OCI-LY7 (cell line): Measurements from ENCODE around the gene BMX. TPM values are rescaled to one million over a fixed set of nuclear protein-coding genes. Genes with fewer than 3 reads are reported as not detected.

Experiments used
- BruUV-seq: library from RNA; stranded (reverse); fragments of 400-500 nt; replicated peaks from 2 replicates; lab custom pipeline; 2021; lab: Mats Ljungman, UMichigan
- CTCF ChIA-PET: fragments of 300-600 bp; sonication (Branson Sonifier 250); formaldehyde crosslinking; loops from one replicate; lab custom pipeline; 2022; ENCODE audit warnings: antibody characterized with exemption; ENCODE audit not compliant: unreplicated experiment; lab: Charles Lee
- POLR2A ChIA-PET: fragments of 300-600 bp; sonication (Branson Sonifier 250); formaldehyde crosslinking; loops from one replicate; lab custom pipeline; 2022; ENCODE audit warnings: antibody characterized with exemption; lab: Charles Lee
- DNase-seq: peaks from one replicate; pipeline ENCODE4 v3.0.0-alpha.2; 2015; ENCODE audit warnings: low spot score
- H2AFZ ChIP-seq: fragments of 200-600 bp; sonication (generic), shearing (Covaris generic); 2 replicates; pipeline ENCODE4 v1.6.1; 2014; ENCODE audit warnings: mild to moderate bottlenecking, antibody characterized with exemption, low read length, moderate library complexity
- H3K27ac ChIP-seq: fragments of 200-600 bp; sonication (generic); 2 replicates; pipeline ENCODE4 v1.5.1; 2014; ENCODE audit warnings: mixed run types, low read depth, mild to moderate bottlenecking, moderate library complexity, low read length, inconsistent platforms; ENCODE audit not compliant: poor library complexity, severe bottlenecking
- H3K36me3 ChIP-seq: fragments of 200-600 bp; sonication (generic); 2 replicates; pipeline ENCODE4 v1.6.1; 2014; ENCODE audit warnings: mild to moderate bottlenecking, antibody characterized with exemption, low read length, moderate library complexity, mixed read lengths; ENCODE audit not compliant: insufficient read depth
- H3K4me1 ChIP-seq: fragments of 200-600 bp; sonication (generic); 2 replicates; pipeline ENCODE4 v1.5.1; 2014; ENCODE audit warnings: mild to moderate bottlenecking, low read length; ENCODE audit not compliant: insufficient read depth, poor library complexity, severe bottlenecking
- H3K4me2 ChIP-seq: fragments of 200-600 bp; sonication (generic); 2 replicates; pipeline ENCODE4 v1.6.1; 2014; ENCODE audit warnings: mild to moderate bottlenecking, low read length
- H3K4me3 ChIP-seq: fragments of 200-600 bp; sonication (generic); 2 replicates; pipeline ENCODE4 v1.5.1; 2014; ENCODE audit warnings: mild to moderate bottlenecking, low read depth, low read length; ENCODE audit not compliant: poor library complexity, severe bottlenecking
- H3K79me2 ChIP-seq: fragments of 200-600 bp; sonication (generic); 2 replicates; pipeline ENCODE4 v1.6.1; 2016; ENCODE audit warnings: low read depth, mild to moderate bottlenecking, low read length, moderate library complexity, mixed read lengths; ENCODE audit not compliant: insufficient read depth
- H3K9me2 ChIP-seq: fragments of 200-600 bp; sonication (generic); 2 replicates; pipeline ENCODE4 v1.6.1; 2016; ENCODE audit warnings: mild to moderate bottlenecking, low read length, mixed read lengths; ENCODE audit not compliant: insufficient read depth
- H3K9me3 ChIP-seq: fragments of 200-600 bp; sonication (generic); 2 replicates; pipeline ENCODE4 v1.6.1; 2014; ENCODE audit warnings: mild to moderate bottlenecking, mixed run types, low read length, mixed read lengths
- H4K20me1 ChIP-seq: fragments of 200-600 bp; sonication (generic); 2 replicates; pipeline ENCODE4 v1.6.1; 2014; ENCODE audit warnings: mild to moderate bottlenecking, antibody characterized with exemption, low read length, moderate library complexity, mixed read lengths; ENCODE audit not compliant: insufficient read depth
- EZH2phosphoT487 ChIP-seq: fragments of 200-600 bp; sonication (generic); IDR thresholded peaks from 2 replicates; pipeline ENCODE4 v1.6.1; 2018; ENCODE audit warnings: low read depth, borderline replicate concordance, mild to moderate bottlenecking, mixed run types, antibody characterized with exemption, low read length, moderate library complexity, mixed read lengths
- intact Hi-C: fragments of 100-400 bp; cut with micrococcal nuclease; formaldehyde crosslinking; loops from one replicate; pipeline ENCODE4 v1.10.0; 2022; ENCODE audit not compliant: unreplicated experiment
- total RNA-seq, 2 experiments: library from RNA; depleted of rRNA in 1 of 2; stranded (reverse); fragments of >200 nt in 1 of 2; shearing (Covaris generic) in 1 of 2; gene quantifications; 2 replicates each; pipeline ENCODE4 v1.2.3, GENCODE V29; 2014 to 2022
- TF ChIP-seq, protein P1 (sequence below): fragments of 200-600 bp; sonication (generic); conservative IDR thresholded peaks from 2 replicates; pipeline ENCODE4 v1.5.1; 2014; ENCODE audit warnings: mild to moderate bottlenecking, antibody characterized with exemption, low read length, moderate library complexity, mixed read lengths

Gene BMX
- total RNA-seq, 2 experiments from 2014 or later: not detected

DNA sequence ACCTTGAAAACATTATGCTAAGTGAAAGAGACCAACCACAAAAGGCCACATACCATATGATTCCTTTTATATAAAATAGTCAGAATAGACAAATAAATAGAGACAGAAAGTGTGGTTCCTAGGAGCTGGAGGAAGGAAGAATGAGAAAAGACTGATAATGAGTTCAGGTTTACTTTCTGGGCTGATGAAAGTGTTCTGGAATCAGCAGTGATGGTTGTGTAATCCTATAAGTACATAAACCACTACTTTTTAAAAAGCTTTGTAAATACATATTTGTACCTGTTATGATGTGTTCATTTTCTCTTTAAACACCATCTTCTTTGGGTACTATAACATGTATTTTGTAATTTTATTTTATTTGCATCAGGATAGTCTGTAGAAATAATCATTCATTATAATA is 28.1 kb upstream of the BMX start:
- DNase-seq: no peak
- Histone ChIP-seq H3K9me3 (no peaks in the 10 kb centered on the region), H3K79me2 (no peaks in the 10 kb centered on the region), H3K27ac (no peak overlapping the region), H3K4me3 (no peak overlapping the region), H3K36me3 (no peaks in the 10 kb centered on the region), H4K20me1 (no peaks in the 10 kb centered on the region), H2AFZ (no peak overlapping the region), H3K4me1 (no peaks in the 10 kb centered on the region), H3K9me2 (no peaks in the 10 kb centered on the region), H3K4me2 (no peak overlapping the region)
- ChIA-PET POLR2A (no interaction called here), CTCF (no interaction called here)
- no TSS peak for BruUV-seq
- no peak for TF ChIP-seq EZH2phosphoT487
- TF ChIP-seq, protein P1, sequence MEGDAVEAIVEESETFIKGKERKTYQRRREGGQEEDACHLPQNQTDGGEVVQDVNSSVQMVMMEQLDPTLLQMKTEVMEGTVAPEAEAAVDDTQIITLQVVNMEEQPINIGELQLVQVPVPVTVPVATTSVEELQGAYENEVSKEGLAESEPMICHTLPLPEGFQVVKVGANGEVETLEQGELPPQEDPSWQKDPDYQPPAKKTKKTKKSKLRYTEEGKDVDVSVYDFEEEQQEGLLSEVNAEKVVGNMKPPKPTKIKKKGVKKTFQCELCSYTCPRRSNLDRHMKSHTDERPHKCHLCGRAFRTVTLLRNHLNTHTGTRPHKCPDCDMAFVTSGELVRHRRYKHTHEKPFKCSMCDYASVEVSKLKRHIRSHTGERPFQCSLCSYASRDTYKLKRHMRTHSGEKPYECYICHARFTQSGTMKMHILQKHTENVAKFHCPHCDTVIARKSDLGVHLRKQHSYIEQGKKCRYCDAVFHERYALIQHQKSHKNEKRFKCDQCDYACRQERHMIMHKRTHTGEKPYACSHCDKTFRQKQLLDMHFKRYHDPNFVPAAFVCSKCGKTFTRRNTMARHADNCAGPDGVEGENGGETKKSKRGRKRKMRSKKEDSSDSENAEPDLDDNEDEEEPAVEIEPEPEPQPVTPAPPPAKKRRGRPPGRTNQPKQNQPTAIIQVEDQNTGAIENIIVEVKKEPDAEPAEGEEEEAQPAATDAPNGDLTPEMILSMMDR: no peak
- intact Hi-C loops: no loop called here

DNA sequence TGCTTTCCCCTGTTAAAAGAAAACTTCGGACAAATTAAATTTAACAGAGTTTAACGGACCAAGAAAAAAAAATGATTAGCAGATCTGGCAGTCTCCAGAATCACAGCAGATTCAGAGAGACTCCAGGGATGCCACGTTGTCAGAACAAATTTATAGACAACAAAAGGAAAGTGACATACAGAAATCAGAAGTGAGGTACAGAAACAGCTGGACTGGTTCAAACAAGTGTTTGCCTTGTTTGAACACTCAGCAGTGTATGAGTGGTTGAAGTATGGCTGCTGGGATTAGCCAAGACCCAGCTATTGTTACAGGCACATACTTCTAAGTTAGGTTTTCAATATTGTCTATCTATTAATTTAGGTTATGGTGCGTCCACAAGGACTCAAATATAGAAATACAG is 26.6 kb upstream of the BMX start:
- H3K4me1 ChIP-seq: no peaks in the 10 kb centered on the region
- no peak overlapping the region for H3K27ac ChIP-seq
- CTCF ChIA-PET: no interaction called here
- H2AFZ ChIP-seq: no peak overlapping the region
- TF ChIP-seq, protein P1: no peak
- no peak for TF ChIP-seq EZH2phosphoT487
- BruUV-seq: no TSS peak
- no peaks in the 10 kb centered on the region for H3K36me3 ChIP-seq
- intact Hi-C loops: no loop called here
- H3K9me2 ChIP-seq: no peaks in the 10 kb centered on the region
- POLR2A ChIA-PET: interaction anchor here (1.1 kb wide), 1 partner anchor 95 kb away, joined by 3 read pairs; no protein-coding TSS in a partner anchor
- H3K4me3 ChIP-seq: no peak overlapping the region
- H3K79me2 ChIP-seq: no peaks in the 10 kb centered on the region
- no peaks in the 10 kb centered on the region for H3K9me3 ChIP-seq
- no peaks in the 10 kb centered on the region for H4K20me1 ChIP-seq
- no peak for DNase-seq
- no peak overlapping the region for H3K4me2 ChIP-seq

DNA sequence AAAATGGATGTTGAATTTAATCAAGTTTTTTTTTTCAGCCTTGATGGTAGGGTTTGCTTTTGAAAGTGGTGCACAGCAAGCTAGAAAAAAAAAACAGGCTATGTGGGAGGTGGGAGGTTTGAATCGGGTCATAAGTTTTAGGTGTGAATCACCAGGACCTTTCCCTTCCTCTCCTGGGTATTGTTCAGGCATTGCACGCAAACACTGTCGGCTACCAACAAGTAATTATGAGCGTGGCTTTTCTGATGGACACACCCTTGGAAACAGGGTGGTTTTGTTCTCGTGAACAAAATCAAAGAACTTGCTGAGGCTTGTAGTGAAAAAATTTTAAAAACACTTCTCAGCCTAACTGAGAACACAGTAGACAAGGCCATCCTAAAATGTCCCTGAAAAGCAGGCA is 25.6 kb upstream of the BMX start:
- no peak overlapping the region for H3K4me2 ChIP-seq
- H2AFZ ChIP-seq: no peak overlapping the region
- BruUV-seq: no TSS peak
- no peaks in the 10 kb centered on the region for H3K9me3 ChIP-seq
- H3K79me2 ChIP-seq: no peaks in the 10 kb centered on the region
- no peaks in the 10 kb centered on the region for H3K9me2 ChIP-seq
- H4K20me1 ChIP-seq: no peaks in the 10 kb centered on the region
- H3K4me3 ChIP-seq: no peak overlapping the region
- intact Hi-C loops: no loop called here
- no peaks in the 10 kb centered on the region for H3K36me3 ChIP-seq
- POLR2A ChIA-PET: interaction anchor here (0.8 kb wide), 1 partner anchor 315 kb away, joined by 4 read pairs; no protein-coding TSS in a partner anchor
- H3K4me1 ChIP-seq: no peaks in the 10 kb centered on the region
- H3K27ac ChIP-seq: no peak overlapping the region
- CTCF ChIA-PET: no interaction called here
- no peak for DNase-seq
- TF ChIP-seq, protein P1: no peak
- TF ChIP-seq EZH2phosphoT487: no peak
